SK-N-SH (cell line): ENCODE data around the gene STX18. TPM values are rescaled to one million over a fixed set of nuclear protein-coding genes. Genes with fewer than 3 reads are reported as not detected.

Source experiments
- CTCF ChIA-PET: fragments of 300-600, 350-600 bp; formaldehyde crosslinking; extraction: SDS; loops from one replicate; lab custom pipeline; 2021; lab: Yijun Ruan, JAX
- POLR2A ChIA-PET: fragments of 350-600 bp; sonication (Branson Sonifier 250); formaldehyde crosslinking; extraction: SDS; loops from one replicate; lab custom pipeline; 2020; ENCODE audit warnings: antibody characterized with exemption, inconsistent platforms; lab: Yijun Ruan, JAX
- DNase-seq: peaks from one replicate; pipeline ENCODE4 v3.0.0; 2012
- H2AFZ ChIP-seq: fragments of 200-600 bp; sonication (generic); 2 replicates; pipeline ENCODE4 v1.8.1; 2016; ENCODE audit warnings: antibody characterized with exemption, mild to moderate bottlenecking, low read depth
- H3F3A ChIP-seq: fragments of 200-600 bp; sonication (generic); replicated peaks from 2 replicates; pipeline ENCODE3; 2016; ENCODE audit warnings: antibody characterized with exemption, mild to moderate bottlenecking; ENCODE audit not compliant: insufficient read depth
- H3K27ac ChIP-seq, 2 experiments: fragments of 200-500 bp in 1 of 2; fragments of 200-600 bp in 1 of 2; sonication (Bioruptor generic) in 1 of 2; sonication (generic), shearing (Covaris generic) in 1 of 2; 2 replicates each; pipeline versions ENCODE4 v1.5.1 to v1.6.1; 2014 to 2016; ENCODE audit warnings: low read depth in 2 of 2, inconsistent platforms in 1 of 2, low read length in 1 of 2, mild to moderate bottlenecking in 1 of 2, mixed read lengths in 1 of 2
- H3K27me3 ChIP-seq: fragments of 200-600 bp; sonication (generic), shearing (Covaris generic); 2 replicates; pipeline ENCODE4 v1.6.1; 2016; ENCODE audit warnings: mixed run types; ENCODE audit not compliant: insufficient read depth
- H3K36me3 ChIP-seq, 2 experiments: fragments of 200-500 bp in 1 of 2; fragments of 200-600 bp in 1 of 2; sonication (Bioruptor generic) in 1 of 2; sonication (generic) in 1 of 2; replicated peaks in 1 of 2; 2 replicates each; pipeline versions ENCODE3 to v1.5.1; 2014 to 2016; ENCODE audit warnings: low read length in 1 of 2, mild to moderate bottlenecking in 1 of 2; ENCODE audit not compliant: insufficient read depth in 2 of 2, control insufficient read depth in 1 of 2
- H3K4me1 ChIP-seq, 2 experiments: fragments of 200-500 bp in 1 of 2; fragments of 200-600 bp in 1 of 2; sonication (Bioruptor generic) in 1 of 2; sonication (generic), shearing (Covaris generic) in 1 of 2; 2 replicates each; pipeline versions ENCODE4 v1.5.1 to v1.6.1; 2014 to 2016; ENCODE audit warnings: low read depth in 1 of 2, low read length in 1 of 2, mixed run types in 1 of 2; ENCODE audit not compliant: insufficient read depth in 2 of 2, control insufficient read depth in 1 of 2
- H3K4me2 ChIP-seq: fragments of 200-600 bp; sonication (generic), shearing (Covaris generic); 2 replicates; pipeline ENCODE4 v1.6.1; 2017; ENCODE audit warnings: mixed run types
- H3K4me3 ChIP-seq, 2 experiments: fragments of 200-500 bp in 1 of 2; fragments of 200-600 bp in 1 of 2; sonication (Bioruptor generic) in 1 of 2; sonication (generic), shearing (Covaris generic) in 1 of 2; 2 replicates each; pipeline versions ENCODE4 v1.5.1 to v1.8.1; 2014 to 2016; ENCODE audit warnings: low read depth in 2 of 2, inconsistent platforms in 1 of 2, low read length in 1 of 2, mild to moderate bottlenecking in 1 of 2, mixed read lengths in 1 of 2, moderate library complexity in 1 of 2
- H3K79me2 ChIP-seq: fragments of 200-600 bp; sonication (generic); 2 replicates; pipeline ENCODE4 v1.8.1; 2017; ENCODE audit warnings: mild to moderate bottlenecking; ENCODE audit not compliant: insufficient read depth
- H3K9ac ChIP-seq: fragments of 200-600 bp; sonication (generic); 2 replicates; pipeline ENCODE4 v1.6.1; 2017; ENCODE audit warnings: mixed run types
- H3K9me2 ChIP-seq: fragments of 200-600 bp; sonication (generic); 2 replicates; pipeline ENCODE4 v1.6.1; 2017; ENCODE audit warnings: mixed run types
- H3K9me3 ChIP-seq: fragments of 200-600 bp; sonication (generic); 2 replicates; pipeline ENCODE4 v1.6.1; 2017; ENCODE audit warnings: mixed run types, mild to moderate bottlenecking, moderate library complexity
- H4K20me1 ChIP-seq: fragments of 200-600 bp; sonication (generic); 2 replicates; pipeline ENCODE4 v1.6.1; 2017; ENCODE audit warnings: mild to moderate bottlenecking, mixed run types; ENCODE audit not compliant: insufficient read depth
- EZH2phosphoT487 ChIP-seq: fragments of 200-600 bp; sonication (generic); IDR thresholded peaks from 2 replicates; pipeline ENCODE4 v1.6.1; 2017; ENCODE audit warnings: low read depth, mixed run types, mild to moderate bottlenecking, antibody characterized with exemption, moderate library complexity, borderline replicate concordance
- GABPA ChIP-seq: IDR thresholded peaks from 2 replicates; pipeline ENCODE4 v1.4.0; 2012; ENCODE audit warnings: low read depth, mild to moderate bottlenecking
- PBX3 ChIP-seq: IDR thresholded peaks from 2 replicates; pipeline ENCODE4; 2012
- RAD21 ChIP-seq: IDR thresholded peaks from 2 replicates; pipeline ENCODE4 v1.6.1; 2012; ENCODE audit warnings: mild to moderate bottlenecking, low read length
- WGBS: methylation state at CpG from one replicate; pipeline ENCODE4 v1.1.6; 2017; ENCODE audit warnings: low lambda C conversion rate; 5-methylcytosine and 5-hydroxymethylcytosine counted together
- polyA plus RNA-seq, 3 experiments: library from polyadenylated mRNA; depleted of rRNA; stranded (reverse); fragments of >200 nt; gene quantifications; 2 replicates each; pipeline ENCODE4 v1.2.3, GENCODE V29; 2012
- TF ChIP-seq, protein P1 (sequence below): IDR thresholded peaks from 2 replicates; pipeline ENCODE4 v1.6.1; 2012; ENCODE audit warnings: mild to moderate bottlenecking, low read depth, low read length, moderate library complexity
- TF ChIP-seq, protein P2 (sequence below): IDR thresholded peaks from 2 replicates; pipeline ENCODE4 v1.4.0; 2012; ENCODE audit warnings: low read depth, borderline replicate concordance

The STX18 gene
- polyA plus RNA-seq, 1 of the 3 experiments (the other 2 are of a cell fraction), result 17.3 TPM

GRCh38 chr4:4494882-4495281 lies 47.0 kb downstream of the STX18 start:
- no peak overlapping the region for H3K27ac ChIP-seq
- no peaks in the 10 kb centered on the region for H3K36me3 ChIP-seq
- no peaks in the 10 kb centered on the region for H3K27me3 ChIP-seq
- no peaks in the 10 kb centered on the region for H3K9me2 ChIP-seq
- peaks cover 16% of the 10 kb centered on the region for H3F3A ChIP-seq
- H3K4me3 ChIP-seq, result no peak overlapping the region
- no peaks in the 10 kb centered on the region for H3K9me3 ChIP-seq
- CTCF ChIA-PET, result interaction anchor here (0.7 to 2.3 kb wide), 2 partner anchors 14 to 1671 kb away, joined by 3 to 6 read pairs; no protein-coding TSS in a partner anchor
- H2AFZ ChIP-seq, result no peak overlapping the region
- DNase-seq, result no peak
- H4K20me1 ChIP-seq, result no peaks in the 10 kb centered on the region
- POLR2A ChIA-PET, result no interaction called here
- no peaks in the 10 kb centered on the region for H3K79me2 ChIP-seq
- no peak overlapping the region for H3K4me2 ChIP-seq
- TF ChIP-seq EZH2phosphoT487, result no peak
- TF ChIP-seq GABPA, result no peak
- TF ChIP-seq, protein P1, sequence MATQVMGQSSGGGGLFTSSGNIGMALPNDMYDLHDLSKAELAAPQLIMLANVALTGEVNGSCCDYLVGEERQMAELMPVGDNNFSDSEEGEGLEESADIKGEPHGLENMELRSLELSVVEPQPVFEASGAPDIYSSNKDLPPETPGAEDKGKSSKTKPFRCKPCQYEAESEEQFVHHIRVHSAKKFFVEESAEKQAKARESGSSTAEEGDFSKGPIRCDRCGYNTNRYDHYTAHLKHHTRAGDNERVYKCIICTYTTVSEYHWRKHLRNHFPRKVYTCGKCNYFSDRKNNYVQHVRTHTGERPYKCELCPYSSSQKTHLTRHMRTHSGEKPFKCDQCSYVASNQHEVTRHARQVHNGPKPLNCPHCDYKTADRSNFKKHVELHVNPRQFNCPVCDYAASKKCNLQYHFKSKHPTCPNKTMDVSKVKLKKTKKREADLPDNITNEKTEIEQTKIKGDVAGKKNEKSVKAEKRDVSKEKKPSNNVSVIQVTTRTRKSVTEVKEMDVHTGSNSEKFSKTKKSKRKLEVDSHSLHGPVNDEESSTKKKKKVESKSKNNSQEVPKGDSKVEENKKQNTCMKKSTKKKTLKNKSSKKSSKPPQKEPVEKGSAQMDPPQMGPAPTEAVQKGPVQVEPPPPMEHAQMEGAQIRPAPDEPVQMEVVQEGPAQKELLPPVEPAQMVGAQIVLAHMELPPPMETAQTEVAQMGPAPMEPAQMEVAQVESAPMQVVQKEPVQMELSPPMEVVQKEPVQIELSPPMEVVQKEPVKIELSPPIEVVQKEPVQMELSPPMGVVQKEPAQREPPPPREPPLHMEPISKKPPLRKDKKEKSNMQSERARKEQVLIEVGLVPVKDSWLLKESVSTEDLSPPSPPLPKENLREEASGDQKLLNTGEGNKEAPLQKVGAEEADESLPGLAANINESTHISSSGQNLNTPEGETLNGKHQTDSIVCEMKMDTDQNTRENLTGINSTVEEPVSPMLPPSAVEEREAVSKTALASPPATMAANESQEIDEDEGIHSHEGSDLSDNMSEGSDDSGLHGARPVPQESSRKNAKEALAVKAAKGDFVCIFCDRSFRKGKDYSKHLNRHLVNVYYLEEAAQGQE, result no peak
- TF ChIP-seq RAD21, result no peak
- TF ChIP-seq, protein P2, sequence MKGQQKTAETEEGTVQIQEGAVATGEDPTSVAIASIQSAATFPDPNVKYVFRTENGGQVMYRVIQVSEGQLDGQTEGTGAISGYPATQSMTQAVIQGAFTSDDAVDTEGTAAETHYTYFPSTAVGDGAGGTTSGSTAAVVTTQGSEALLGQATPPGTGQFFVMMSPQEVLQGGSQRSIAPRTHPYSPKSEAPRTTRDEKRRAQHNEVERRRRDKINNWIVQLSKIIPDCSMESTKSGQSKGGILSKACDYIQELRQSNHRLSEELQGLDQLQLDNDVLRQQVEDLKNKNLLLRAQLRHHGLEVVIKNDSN, result no peak
- TF ChIP-seq, all 33 proteins: peak for 0
- Histone ChIP-seq H3K9ac (no peak overlapping the region), H3K4me1 (peaks cover 0 to 10% of the 10 kb centered on the region in 2 experiments; a peak in 2 of 4 replicates)

GRCh38 chr4:4492161-4492847 lies 49.5 kb downstream of the STX18 start:
- 53% methylated on average over 6 of the region's 6 CpGs for WGBS
- CTCF ChIA-PET, result interaction anchor here (1.1 kb wide), 1 partner anchor 11 kb away, joined by 7 read pairs; no protein-coding TSS in a partner anchor
- no peaks in the 10 kb centered on the region for H3K9me2 ChIP-seq
- TF ChIP-seq PBX3, result peak; percentile 47; the same call in 1 of the 2 replicates
- TF ChIP-seq, protein P1, result no peak
- no peaks in the 10 kb centered on the region for H3K36me3 ChIP-seq
- POLR2A ChIA-PET, result no interaction called here
- no peak for DNase-seq
- peak overlapping the region; percentile 41; the same call in 1 of the 2 replicates for H3K4me2 ChIP-seq
- H3K27me3 ChIP-seq, result no peaks in the 10 kb centered on the region
- H3F3A ChIP-seq, result peaks cover 16% of the 10 kb centered on the region
- peaks cover 0 to 16% of the 10 kb centered on the region in 2 experiments; a peak in 2 of 4 replicates for H3K4me1 ChIP-seq
- no peaks in the 10 kb centered on the region for H4K20me1 ChIP-seq
- peak overlapping the region in 1 of 2 experiments; percentile 27; a peak in 2 of 4 replicates for H3K27ac ChIP-seq
- peak overlapping the region in 1 of 2 experiments; percentile 44; a peak in 2 of 4 replicates for H3K4me3 ChIP-seq
- H3K79me2 ChIP-seq, result peaks cover 10% of the 10 kb centered on the region
- no peaks in the 10 kb centered on the region for H3K9me3 ChIP-seq
- peak overlapping the region; percentile 8; the same call in 1 of the 2 replicates for H3K9ac ChIP-seq
- H2AFZ ChIP-seq, result 0 out of 2 replicates have a peak overlapping the region, but pooled peaks have one; percentile 30
